ENCODE results near the gene SGPP1. TPM values are rescaled to one million over a fixed set of nuclear protein-coding genes. Genes with fewer than 3 reads are reported as not detected.

SGPP1 gene
- total and polyA plus RNA-seq, 10 of the 15 experiments (the other 5 are each of a cell fraction or from before 2014, with no cell fraction given): 3.5 to 37.7 (median 25.5) TPM

- DNase-seq (ENCODE audit: low read depth, low spot score) (no peak), FAIRE-seq (no peak), ATAC-seq (no peak)
- Histone ChIP-seq H3K9me3 (replicated peaks; ENCODE audit: control insufficient read depth, insufficient read depth, low read length) (no peaks in the 10 kb centered on the region; the same call in 2 of the 3 replicates), H3K9ac (ENCODE audit: control insufficient read depth, insufficient read depth, low read length) (no peak overlapping the region), H3K27ac (ENCODE audit: control insufficient read depth, insufficient read depth) (no peak overlapping the region), H3K27me3 (replicated peaks in 1 of 2; ENCODE audit: control insufficient read depth in 2 of 2, insufficient read depth in 2 of 2, low read length in 1 of 2) (no peaks in the 10 kb centered on the region), H3K36me3 (ENCODE audit: control insufficient read depth in 2 of 2, insufficient read depth in 2 of 2, low read length in 1 of 2) (no peaks in the 10 kb centered on the region; a peak in 2 of 4 replicates), H3K4me1 (ENCODE audit: control insufficient read depth, insufficient read depth, low read length) (no peaks in the 10 kb centered on the region), H3K79me2 (ENCODE audit: control insufficient read depth, insufficient read depth, low read length) (no peaks in the 10 kb centered on the region), H3K4me2 (ENCODE audit: control insufficient read depth, insufficient read depth) (no peak overlapping the region), H4K20me1 (ENCODE audit: control insufficient read depth, insufficient read depth) (no peaks in the 10 kb centered on the region), H3K4me3 (no peak overlapping the region), H2AFZ (ENCODE audit: control insufficient read depth, low read depth, low read length) (no peak overlapping the region)
- no TSS peak for BruUV-seq (replicated peaks)
- TF ChIP-seq BACH1 (IDR thresholded peaks at IDR 0.05; ENCODE audit: borderline replicate concordance): no peak
- TF ChIP-seq RAD21 (IDR thresholded peaks at IDR 0.05; ENCODE audit: insufficient read depth, low read depth, low read length): no peak
- TF ChIP-seq CEBPZ (IDR thresholded peaks at IDR 0.05; ENCODE audit: low read depth, low read length): no peak
- TF ChIP-seq HDAC2 (IDR thresholded peaks at IDR 0.05): no peak
- ChIA-PET CTCF (interaction anchor here (1.2 to 1.4 kb wide), 2 partner anchors 12 to 41 kb away, joined by 5 read pairs; partner anchors contain the start of gene WDR89), RAD21 (ENCODE audit: unreplicated experiment) (interaction anchor here (1.5 kb wide), 1 partner anchor 10 kb away, joined by 3 read pairs; no protein-coding TSS in a partner anchor), SMC1A (ENCODE audit: uncharacterized antibody, unreplicated experiment) (interaction anchor here (0.9 to 3.6 kb wide), 4 partner anchors 12 to 294 kb away, joined by 3 to 17 read pairs (median 3); no protein-coding TSS in a partner anchor), POLR2A (no interaction called here)
- intact Hi-C loops (cut with micrococcal nuclease; ENCODE audit: unreplicated experiment) (no loop called here), in situ Hi-C loops (cut with MboI) (no loop called here)
- 100% methylated on average over 9 of the region's 9 CpGs for WGBS (ENCODE audit: insufficient coverage, insufficient replicate concordance, low lambda C conversion rate, missing lambda C conversion rate)
Measured at GRCh38 chr14:63682727-63683593, 44.9 kb downstream of the SGPP1 start.
